ENCODE results near the gene SRSF1.

GRCh38 chr17:58051468-58051867 lies 44.4 kb upstream of the SRSF1 start:
- TF ChIP-seq POLR2AphosphoS5 (IDR thresholded peaks at IDR 0.05; ENCODE audit: borderline replicate concordance, low read depth, low read length) (no peak), EZH2 (IDR thresholded peaks at IDR 0.05) (no peak)

Measured in SK-N-MC (cell line).